Stomach smooth muscle (tissue), 2 donors: Measurements from ENCODE around the gene TRIOBP.

Source experiments
- H3K27ac ChIP-seq: one replicate; pipeline ENCODE4 v1.7.0; 2013; ENCODE audit warnings: mild to moderate bottlenecking, low read length, inconsistent platforms
- H3K27me3 ChIP-seq, 2 donors: one replicate each; pipeline ENCODE4 v1.7.0; 2013; ENCODE audit warnings: low read length in 2 of 2; ENCODE audit not compliant: insufficient read depth in 2 of 2, control insufficient read depth in 1 of 2
- H3K36me3 ChIP-seq, 2 donors: one replicate each; pipeline ENCODE4 v1.7.0; 2013; ENCODE audit warnings: low read length in 2 of 2; ENCODE audit not compliant: control insufficient read depth in 2 of 2, insufficient read depth in 2 of 2
- H3K4me1 ChIP-seq: one replicate; pipeline ENCODE4 v1.7.0; 2013; ENCODE audit warnings: low read length; ENCODE audit not compliant: control insufficient read depth, insufficient read depth
- H3K4me3 ChIP-seq, 2 donors: one replicate each; pipeline ENCODE4 v1.7.0; 2013; ENCODE audit warnings: low read length in 2 of 2
- H3K9ac ChIP-seq, 2 donors: one replicate each; pipeline ENCODE4 v1.7.0; 2013; ENCODE audit warnings: low read length in 2 of 2, mild to moderate bottlenecking in 1 of 2
- H3K9me3 ChIP-seq, 2 donors: one replicate each; pipeline ENCODE4 v1.7.0; 2013; ENCODE audit warnings: low read length in 2 of 2; ENCODE audit not compliant: control insufficient read depth in 2 of 2
- donor health status: healthy.
- donor health status: Pancreatic carcinoma.

The TRIOBP gene

GRCh38 chr22:37807410-37808293 lies 110.8 kb downstream of the TRIOBP start, which contains the start of gene GCAT:
TSS of gene GCAT (plus strand) at chr22:37807934. CDS start at chr22:37807968, 34 bp downstream.
- H3K9ac ChIP-seq: peak within 1 kb of the TSS; percentile 69 to 91
- H3K4me3 ChIP-seq: peak within 1 kb of the TSS; percentile 82 to 85
- H3K36me3 ChIP-seq: no peaks in the 10 kb centered on the region
- H3K27ac ChIP-seq: peak within 1 kb of the TSS; percentile 90
- H3K27me3 ChIP-seq: no peaks in the 10 kb centered on the region
- H3K9me3 ChIP-seq: no peaks in the 10 kb centered on the region
- peaks cover 43% of the 10 kb centered on the region for H3K4me1 ChIP-seq

- H3K27ac ChIP-seq: peak overlapping the region; percentile 49
Measured at GRCh38 chr22:37808294-37808657, 111.4 kb downstream of the TRIOBP start.

GRCh38 chr22:37809672-37810333 lies 113.0 kb downstream of the TRIOBP start:
- Histone ChIP-seq H3K9ac (no peak overlapping the region), H3K27ac (no peak overlapping the region), H3K4me1 (peaks cover 32% of the 10 kb centered on the region), H3K9me3 (no peaks in the 10 kb centered on the region), H3K36me3 (peaks cover under 1 to 4% of the 10 kb centered on the region in 2 donors), H3K4me3 (no peak overlapping the region), H3K27me3 (no peaks in the 10 kb centered on the region)

More at GRCh38 chr22:37808294-37808657, 111.4 kb downstream of the TRIOBP start:
- Histone ChIP-seq H3K36me3 (no peaks in the 10 kb centered on the region), H3K9ac (peak overlapping the region; percentile 59 to 69), H3K9me3 (no peaks in the 10 kb centered on the region), H3K4me1 (peaks cover 41% of the 10 kb centered on the region), H3K4me3 (peak overlapping the region; percentile 61 to 82), H3K27me3 (no peaks in the 10 kb centered on the region)

- Histone ChIP-seq H3K4me1 (peaks cover 14% of the 10 kb centered on the region), H3K27ac (no peak overlapping the region), H3K27me3 (no peaks in the 10 kb centered on the region), H3K36me3 (peaks cover 2 to 8% of the 10 kb centered on the region in 2 donors), H3K9ac (no peak overlapping the region), H3K4me3 (no peak overlapping the region), H3K9me3 (no peaks in the 10 kb centered on the region)
Measured at GRCh38 chr22:37811867-37812266, 115.0 kb downstream of the TRIOBP start.

GRCh38 chr22:37812869-37813678 lies 116.2 kb downstream of the TRIOBP start:
- Histone ChIP-seq H3K27ac (no peak overlapping the region), H3K9ac (no peak overlapping the region), H3K4me1 (peaks cover 12% of the 10 kb centered on the region), H3K9me3 (no peaks in the 10 kb centered on the region), H3K4me3 (no peak overlapping the region), H3K36me3 (peaks cover 2 to 8% of the 10 kb centered on the region in 2 donors), H3K27me3 (no peaks in the 10 kb centered on the region)

- Histone ChIP-seq H3K36me3 (peaks cover 2 to 8% of the 10 kb centered on the region in 2 donors), H3K27ac (no peak overlapping the region), H3K4me3 (no peak overlapping the region), H3K4me1 (peaks cover 16% of the 10 kb centered on the region), H3K9me3 (no peaks in the 10 kb centered on the region), H3K27me3 (peaks cover 4 to 7% of the 10 kb centered on the region in 2 donors), H3K9ac (no peak overlapping the region)
Measured at GRCh38 chr22:37815593-37815992, 118.7 kb downstream of the TRIOBP start.

- peaks cover 4 to 7% of the 10 kb centered on the region in 2 donors for H3K27me3 ChIP-seq
- no peaks in the 10 kb centered on the region for H3K9me3 ChIP-seq
- no peak overlapping the region for H3K9ac ChIP-seq
Measured at GRCh38 chr22:37816543-37817180, 119.8 kb downstream of the TRIOBP start.

GRCh38 chr22:37817705-37818408 lies 121.0 kb downstream of the TRIOBP start:
- H3K36me3 ChIP-seq: peaks cover 2 to 8% of the 10 kb centered on the region in 2 donors
- H3K27ac ChIP-seq: peak overlapping the region; percentile 41
- H3K4me3 ChIP-seq: peak overlapping the region; percentile 59 to 60
- H3K9ac ChIP-seq: peak overlapping the region; percentile 36 to 63
- H3K9me3 ChIP-seq: no peaks in the 10 kb centered on the region
- H3K27me3 ChIP-seq: peaks cover 11 to 12% of the 10 kb centered on the region in 2 donors
- H3K4me1 ChIP-seq: peaks cover 16% of the 10 kb centered on the region

More at GRCh38 chr22:37816543-37817180, 119.8 kb downstream of the TRIOBP start:
- Histone ChIP-seq H3K4me1 (peaks cover 16% of the 10 kb centered on the region), H3K4me3 (no peak overlapping the region), H3K36me3 (peaks cover 2 to 8% of the 10 kb centered on the region in 2 donors), H3K27ac (no peak overlapping the region)

- no peaks in the 10 kb centered on the region for H3K9me3 ChIP-seq
- H3K27me3 ChIP-seq: peaks cover 11 to 17% of the 10 kb centered on the region in 2 donors
- H3K27ac ChIP-seq: peak overlapping the region; percentile 41
- H3K4me1 ChIP-seq: peaks cover 16% of the 10 kb centered on the region
- H3K4me3 ChIP-seq: peak overlapping the region; percentile 59 to 65
- H3K9ac ChIP-seq: peak overlapping the region in 1 of 2 donors; percentile 15
- H3K36me3 ChIP-seq: peaks cover 2 to 6% of the 10 kb centered on the region in 2 donors
Measured at GRCh38 chr22:37818409-37819104, 121.7 kb downstream of the TRIOBP start.
